OCI-LY3 (cell line): ENCODE results near the gene SPATS2L.

Experiments used
- H2AFZ ChIP-seq: fragments of 200-600, 300-600 bp; shearing (Covaris generic); 2 replicates; pipeline ENCODE4 v1.6.0; 2014; ENCODE audit warnings: antibody characterized with exemption, low read depth, low read length
- H3K27ac ChIP-seq: fragments of 200-600, 300-600 bp; sonication (generic); 2 replicates; pipeline ENCODE4 v1.5.1; 2014; ENCODE audit warnings: mild to moderate bottlenecking, low read length, moderate library complexity, mixed read lengths
- H3K27me3 ChIP-seq: fragments of 200-600, 300-600 bp; sonication (generic); 2 replicates; pipeline ENCODE4 v1.6.1; 2014; ENCODE audit warnings: low read depth, low read length, mixed read lengths
- H3K36me3 ChIP-seq: fragments of 200-600, 300-600 bp; sonication (generic); replicated peaks from 2 replicates; pipeline ENCODE3; 2014; ENCODE audit warnings: low read depth, low read length, mixed read lengths
- H3K4me1 ChIP-seq: fragments of 300-600, 200-600 bp; sonication (generic); 2 replicates; pipeline ENCODE4 v1.6.1; 2014; ENCODE audit warnings: low read length, mixed read lengths
- H3K4me2 ChIP-seq: fragments of 200-600, 300-600 bp; sonication (generic); 2 replicates; pipeline ENCODE4 v1.6.1; 2014; ENCODE audit warnings: low read length, mixed read lengths
- H3K4me3 ChIP-seq: fragments of 300-600, 200-600 bp; sonication (generic); 2 replicates; pipeline ENCODE4 v1.5.1; 2014; ENCODE audit warnings: antibody characterized with exemption, mild to moderate bottlenecking, low read length, moderate library complexity
- H3K79me2 ChIP-seq: fragments of 300-600, 200-600 bp; shearing (Covaris generic); 2 replicates; pipeline ENCODE4 v1.6.1; 2014; ENCODE audit warnings: mild to moderate bottlenecking, low read length, mixed read lengths
- H3K9ac ChIP-seq: fragments of 300-600, 200-600 bp; shearing (Covaris generic); 2 replicates; pipeline ENCODE4 v1.6.0; 2014; ENCODE audit warnings: mild to moderate bottlenecking, low read length, moderate library complexity
- H3K9me3 ChIP-seq: fragments of 200-600, 300-600 bp; shearing (Covaris generic); 2 replicates; pipeline ENCODE4 v1.6.1; 2014; ENCODE audit warnings: low read length, mixed read lengths; ENCODE audit not compliant: insufficient read depth
- H4K20me1 ChIP-seq: fragments of 200-600, 300-600 bp; sonication (generic); 2 replicates; pipeline ENCODE4 v1.6.1; 2016; ENCODE audit warnings: low read length, mixed read lengths; ENCODE audit not compliant: insufficient read depth
- CTCF ChIP-seq: fragments of 200-600, 300-600 bp; sonication (generic); IDR thresholded peaks from 2 replicates; pipeline ENCODE4 v1.5.1; 2014; ENCODE audit warnings: antibody characterized with exemption, low read length, low read depth
- EZH2phosphoT487 ChIP-seq: fragments of 200-600 bp; shearing (Covaris generic); IDR thresholded peaks from 2 replicates; pipeline ENCODE4 v1.6.1; 2018; ENCODE audit warnings: antibody characterized with exemption, mixed run types, low read depth

The SPATS2L gene

GRCh38 chr2:200272320-200272719 lies 34.2 kb upstream of the SPATS2L start:
- Histone ChIP-seq H4K20me1 (no peaks in the 10 kb centered on the region), H2AFZ (no peak overlapping the region), H3K9ac (no peak overlapping the region), H3K4me3 (no peak overlapping the region), H3K27ac (no peak overlapping the region), H3K36me3 (no peaks in the 10 kb centered on the region), H3K4me2 (no peak overlapping the region), H3K27me3 (no peaks in the 10 kb centered on the region), H3K9me3 (no peaks in the 10 kb centered on the region), H3K79me2 (no peaks in the 10 kb centered on the region), H3K4me1 (no peaks in the 10 kb centered on the region)
- no peak for TF ChIP-seq EZH2phosphoT487
- TF ChIP-seq CTCF, result no peak

GRCh38 chr2:200274116-200275075 lies 32.1 kb upstream of the SPATS2L start:
- no peak overlapping the region for H3K27ac ChIP-seq
- H4K20me1 ChIP-seq, result no peaks in the 10 kb centered on the region
- no peaks in the 10 kb centered on the region for H3K9me3 ChIP-seq
- TF ChIP-seq CTCF (no peak), EZH2phosphoT487 (no peak)
- no peaks in the 10 kb centered on the region for H3K36me3 ChIP-seq
- H3K4me1 ChIP-seq, result no peaks in the 10 kb centered on the region
- H2AFZ ChIP-seq, result no peak overlapping the region
- H3K9ac ChIP-seq, result no peak overlapping the region
- no peak overlapping the region for H3K4me2 ChIP-seq
- no peak overlapping the region for H3K4me3 ChIP-seq
- H3K27me3 ChIP-seq, result no peaks in the 10 kb centered on the region
- no peaks in the 10 kb centered on the region for H3K79me2 ChIP-seq

GRCh38 chr2:200275295-200276013 lies 31.0 kb upstream of the SPATS2L start:
- H3K27me3 ChIP-seq, result no peaks in the 10 kb centered on the region
- H3K79me2 ChIP-seq, result no peaks in the 10 kb centered on the region
- no peaks in the 10 kb centered on the region for H3K4me1 ChIP-seq
- TF ChIP-seq EZH2phosphoT487 (no peak), CTCF (no peak)
- H3K27ac ChIP-seq, result no peak overlapping the region
- H3K4me2 ChIP-seq, result no peak overlapping the region
- H3K36me3 ChIP-seq, result no peaks in the 10 kb centered on the region
- H3K4me3 ChIP-seq, result no peak overlapping the region
- no peaks in the 10 kb centered on the region for H3K9me3 ChIP-seq
- H4K20me1 ChIP-seq, result no peaks in the 10 kb centered on the region
- H2AFZ ChIP-seq, result no peak overlapping the region
- no peak overlapping the region for H3K9ac ChIP-seq

- H2AFZ ChIP-seq, result no peak overlapping the region
- TF ChIP-seq CTCF (no peak), EZH2phosphoT487 (no peak)
- no peaks in the 10 kb centered on the region for H3K79me2 ChIP-seq
Measured at GRCh38 chr2:200276472-200276871, 30.0 kb upstream of the SPATS2L start.

More at GRCh38 chr2:200276472-200276871, 30.0 kb upstream of the SPATS2L start:
- Histone ChIP-seq H4K20me1 (no peaks in the 10 kb centered on the region), H3K27ac (no peak overlapping the region), H3K4me1 (no peaks in the 10 kb centered on the region), H3K4me3 (no peak overlapping the region), H3K9ac (no peak overlapping the region), H3K27me3 (no peaks in the 10 kb centered on the region), H3K4me2 (no peak overlapping the region), H3K36me3 (no peaks in the 10 kb centered on the region), H3K9me3 (no peaks in the 10 kb centered on the region)
